ENCODE measurements around the gene SLC16A1. TPM values are rescaled to one million over a fixed set of nuclear protein-coding genes. Genes with fewer than 3 reads are reported as not detected.

The SLC16A1 gene
- total and polyA plus RNA-seq, 2 experiments from 2014 or later, result 231 to 593 TPM

DNA sequence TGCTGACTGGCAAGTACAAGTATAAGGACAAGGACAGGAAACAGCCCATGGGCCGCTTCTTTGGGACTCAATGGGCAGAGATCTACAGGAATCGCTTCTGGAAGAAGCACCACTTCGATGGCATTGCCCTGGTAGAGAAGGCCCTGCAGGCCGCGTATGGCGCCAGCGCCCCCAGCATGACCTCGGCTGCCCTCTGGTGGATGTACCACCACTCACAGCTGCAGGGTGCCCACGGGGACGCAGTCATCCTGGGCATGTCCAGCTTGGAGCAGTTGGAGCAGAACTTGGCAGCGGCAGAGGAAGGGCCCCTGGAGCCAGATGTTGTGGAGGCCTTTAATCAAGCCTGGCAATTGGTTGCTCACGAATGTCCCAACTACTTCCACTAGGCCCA lies 32.0 kb downstream of the SLC16A1 start:
- Mint-ChIP-seq H3K27me3 (ENCODE audit: insufficient read depth, low read depth, poor library complexity) (peaks cover 8% of the 10 kb centered on the region), H3K4me1 (peaks cover 6% of the 10 kb centered on the region), H3K9me3 (no peaks in the 10 kb centered on the region), H3K4me3 (no peak overlapping the region), H3K27ac (no peak overlapping the region), H3K36me3 (ENCODE audit: low read depth) (peaks cover 98% of the 10 kb centered on the region)
- H2AFZ ChIP-seq, result no peak overlapping the region
- peaks cover 49% of the 10 kb centered on the region for H4K20me1 ChIP-seq (replicated peaks; ENCODE audit: insufficient read depth)
- TF ChIP-seq POLR2AphosphoS5 (IDR thresholded peaks at IDR 0.05; ENCODE audit: low read depth), result no peak
- TF ChIP-seq, protein P1, sequence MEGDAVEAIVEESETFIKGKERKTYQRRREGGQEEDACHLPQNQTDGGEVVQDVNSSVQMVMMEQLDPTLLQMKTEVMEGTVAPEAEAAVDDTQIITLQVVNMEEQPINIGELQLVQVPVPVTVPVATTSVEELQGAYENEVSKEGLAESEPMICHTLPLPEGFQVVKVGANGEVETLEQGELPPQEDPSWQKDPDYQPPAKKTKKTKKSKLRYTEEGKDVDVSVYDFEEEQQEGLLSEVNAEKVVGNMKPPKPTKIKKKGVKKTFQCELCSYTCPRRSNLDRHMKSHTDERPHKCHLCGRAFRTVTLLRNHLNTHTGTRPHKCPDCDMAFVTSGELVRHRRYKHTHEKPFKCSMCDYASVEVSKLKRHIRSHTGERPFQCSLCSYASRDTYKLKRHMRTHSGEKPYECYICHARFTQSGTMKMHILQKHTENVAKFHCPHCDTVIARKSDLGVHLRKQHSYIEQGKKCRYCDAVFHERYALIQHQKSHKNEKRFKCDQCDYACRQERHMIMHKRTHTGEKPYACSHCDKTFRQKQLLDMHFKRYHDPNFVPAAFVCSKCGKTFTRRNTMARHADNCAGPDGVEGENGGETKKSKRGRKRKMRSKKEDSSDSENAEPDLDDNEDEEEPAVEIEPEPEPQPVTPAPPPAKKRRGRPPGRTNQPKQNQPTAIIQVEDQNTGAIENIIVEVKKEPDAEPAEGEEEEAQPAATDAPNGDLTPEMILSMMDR (conservative IDR thresholded peaks at IDR 0.05; ENCODE audit: low read depth in 2 of 2), result peak in 1 of 2 experiments; percentile 55
- peaks cover 7% of the 10 kb centered on the region; the same call in 1 of the 2 replicates for H3K4me1 ChIP-seq (ENCODE audit: insufficient read depth)
- H3K36me3 ChIP-seq (ENCODE audit: insufficient read depth), result peaks cover 70% of the 10 kb centered on the region
- ATAC-seq (peak; percentile 56), DNase-seq (ENCODE audit: low spot score) (peak; percentile 25)
- no peak overlapping the region for H3K4me2 ChIP-seq
- no peak overlapping the region for H3K4me3 ChIP-seq
- H3K79me2 ChIP-seq (replicated peaks; ENCODE audit: insufficient read depth), result peaks cover 98% of the 10 kb centered on the region
- no peaks in the 10 kb centered on the region for H3K9me2 ChIP-seq (ENCODE audit: insufficient read depth)
- peaks cover 31% of the 10 kb centered on the region for H3F3A ChIP-seq (replicated peaks; ENCODE audit: low read depth)
- no peaks in the 10 kb centered on the region for H3K27me3 ChIP-seq (ENCODE audit: insufficient read depth)
- H3K27ac ChIP-seq (ENCODE audit: low read depth), result peak overlapping the region; percentile 52; the same call in 1 of the 2 replicates

DNA sequence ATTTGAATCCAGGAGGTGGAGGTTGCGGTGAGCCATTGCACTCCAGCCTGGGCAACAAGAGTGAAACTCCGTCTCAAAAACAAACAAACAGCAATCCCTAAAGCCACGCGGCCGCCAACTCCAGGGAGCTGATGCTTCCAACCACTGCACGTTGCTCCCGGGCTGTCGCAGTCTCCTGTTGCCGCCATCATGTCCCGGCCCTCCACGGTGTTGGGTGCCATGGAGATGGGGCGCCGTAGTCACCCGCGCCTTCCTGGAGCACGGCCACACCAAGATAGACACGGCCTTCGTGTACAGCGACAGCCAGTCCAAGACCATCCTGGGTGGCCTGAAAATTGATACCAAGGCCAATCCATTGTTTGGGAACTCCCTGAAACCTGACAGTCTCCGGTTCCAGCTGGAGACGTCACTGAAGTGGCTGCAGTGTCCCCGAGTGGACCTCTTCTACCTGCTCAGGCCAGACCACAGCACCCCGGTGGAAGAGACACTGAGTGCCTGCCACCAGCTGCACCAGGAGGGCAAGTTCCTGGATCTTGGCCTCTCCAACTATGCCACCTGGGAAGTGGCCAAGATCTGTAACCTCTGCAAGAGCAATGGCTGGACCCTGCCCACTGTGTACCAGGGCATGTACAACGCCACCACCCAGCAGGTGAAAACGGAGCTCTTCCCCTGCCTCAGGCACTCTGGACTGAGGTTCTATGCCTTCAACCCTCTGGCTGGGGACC lies 32.6 kb downstream of the SLC16A1 start:
- Histone ChIP-seq H3K79me2 (replicated peaks; ENCODE audit: insufficient read depth) (peaks cover 96% of the 10 kb centered on the region), H3K4me1 (ENCODE audit: insufficient read depth) (peaks cover 7% of the 10 kb centered on the region; the same call in 1 of the 2 replicates), H3F3A (replicated peaks; ENCODE audit: low read depth) (peaks cover 27% of the 10 kb centered on the region), H3K27ac (ENCODE audit: low read depth) (0 out of 2 replicates have a peak overlapping the region, but pooled peaks have one; percentile 51), H3K27me3 (ENCODE audit: insufficient read depth) (no peaks in the 10 kb centered on the region), H3K4me2 (no peak overlapping the region), H2AFZ (no peak overlapping the region), H4K20me1 (replicated peaks; ENCODE audit: insufficient read depth) (peaks cover 47% of the 10 kb centered on the region), H3K36me3 (ENCODE audit: insufficient read depth) (peaks cover 68% of the 10 kb centered on the region), H3K9me2 (ENCODE audit: insufficient read depth) (no peaks in the 10 kb centered on the region), H3K4me3 (no peak overlapping the region)
- Mint-ChIP-seq H3K9me3 (no peaks in the 10 kb centered on the region), H3K27me3 (ENCODE audit: insufficient read depth, low read depth, poor library complexity) (peaks cover 8% of the 10 kb centered on the region), H3K36me3 (ENCODE audit: low read depth) (peaks cover 97% of the 10 kb centered on the region), H3K4me1 (peaks cover 6% of the 10 kb centered on the region), H3K4me3 (no peak overlapping the region), H3K27ac (no peak overlapping the region)
- TF ChIP-seq JUNB (IDR thresholded peaks at IDR 0.05; ENCODE audit: unreplicated experiment) (no peak), NANOG (IDR thresholded peaks at IDR 0.05; ENCODE audit: borderline replicate concordance) (no peak), EZH2 (IDR thresholded peaks at IDR 0.05; ENCODE audit: low read depth, unreplicated experiment) (no peak), EZH2phosphoT487 (IDR thresholded peaks at IDR 0.05; ENCODE audit: unreplicated experiment) (no peak), CREB1 (CRISPR knock-in tag; IDR thresholded peaks at IDR 0.05; ENCODE audit: low read depth) (no peak), POLR2AphosphoS5 (IDR thresholded peaks at IDR 0.05; ENCODE audit: low read depth) (no peak; the same call in 1 of the 2 replicates), ZNF331 (CRISPR knock-in tag; IDR thresholded peaks at IDR 0.05; ENCODE audit: low read depth) (no peak)
- TF ChIP-seq, protein P1 (conservative IDR thresholded peaks at IDR 0.05; ENCODE audit: low read depth in 2 of 2), result no peak
- TF ChIP-seq, protein P2, sequence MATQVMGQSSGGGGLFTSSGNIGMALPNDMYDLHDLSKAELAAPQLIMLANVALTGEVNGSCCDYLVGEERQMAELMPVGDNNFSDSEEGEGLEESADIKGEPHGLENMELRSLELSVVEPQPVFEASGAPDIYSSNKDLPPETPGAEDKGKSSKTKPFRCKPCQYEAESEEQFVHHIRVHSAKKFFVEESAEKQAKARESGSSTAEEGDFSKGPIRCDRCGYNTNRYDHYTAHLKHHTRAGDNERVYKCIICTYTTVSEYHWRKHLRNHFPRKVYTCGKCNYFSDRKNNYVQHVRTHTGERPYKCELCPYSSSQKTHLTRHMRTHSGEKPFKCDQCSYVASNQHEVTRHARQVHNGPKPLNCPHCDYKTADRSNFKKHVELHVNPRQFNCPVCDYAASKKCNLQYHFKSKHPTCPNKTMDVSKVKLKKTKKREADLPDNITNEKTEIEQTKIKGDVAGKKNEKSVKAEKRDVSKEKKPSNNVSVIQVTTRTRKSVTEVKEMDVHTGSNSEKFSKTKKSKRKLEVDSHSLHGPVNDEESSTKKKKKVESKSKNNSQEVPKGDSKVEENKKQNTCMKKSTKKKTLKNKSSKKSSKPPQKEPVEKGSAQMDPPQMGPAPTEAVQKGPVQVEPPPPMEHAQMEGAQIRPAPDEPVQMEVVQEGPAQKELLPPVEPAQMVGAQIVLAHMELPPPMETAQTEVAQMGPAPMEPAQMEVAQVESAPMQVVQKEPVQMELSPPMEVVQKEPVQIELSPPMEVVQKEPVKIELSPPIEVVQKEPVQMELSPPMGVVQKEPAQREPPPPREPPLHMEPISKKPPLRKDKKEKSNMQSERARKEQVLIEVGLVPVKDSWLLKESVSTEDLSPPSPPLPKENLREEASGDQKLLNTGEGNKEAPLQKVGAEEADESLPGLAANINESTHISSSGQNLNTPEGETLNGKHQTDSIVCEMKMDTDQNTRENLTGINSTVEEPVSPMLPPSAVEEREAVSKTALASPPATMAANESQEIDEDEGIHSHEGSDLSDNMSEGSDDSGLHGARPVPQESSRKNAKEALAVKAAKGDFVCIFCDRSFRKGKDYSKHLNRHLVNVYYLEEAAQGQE (IDR thresholded peaks at IDR 0.05; ENCODE audit: unreplicated experiment), result no peak
- no peak; the same call in 2 of the 3 replicates for ATAC-seq
- DNase-seq (ENCODE audit: low spot score), result no peak

All from GM23338 (cell line).